ENCODE results near the gene GFRA1.

GFRA1 gene

GRCh38 chr10:116126239-116126638 lies 146.8 kb downstream of the GFRA1 start:
- no peak for DNase-seq (ENCODE audit: low read depth)

DNA sequence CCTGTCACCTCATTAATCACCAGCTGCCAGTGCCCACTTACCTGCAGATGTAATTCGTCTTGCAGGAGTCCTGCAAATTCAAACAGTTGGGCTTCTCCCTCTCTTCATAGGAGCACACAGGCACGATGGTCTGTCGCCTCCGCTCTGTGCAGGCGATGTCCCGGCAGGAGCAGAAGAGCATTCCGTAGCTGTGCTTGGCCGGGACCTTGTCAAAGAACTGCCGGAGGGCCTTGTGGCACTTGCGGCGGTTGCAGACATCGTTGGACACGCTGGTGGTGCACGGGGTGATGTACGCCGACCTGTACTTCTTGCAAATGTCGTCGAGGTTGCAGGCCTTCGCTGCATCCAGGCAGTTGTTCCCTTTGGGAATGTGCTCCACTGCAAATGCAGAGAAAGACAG lies 147.8 kb downstream of the GFRA1 start:
- DNase-seq (ENCODE audit: low read depth): no peak

GRCh38 chr10:116124777-116125176 lies 148.2 kb downstream of the GFRA1 start:
- DNase-seq (ENCODE audit: low read depth): no peak

GRCh38 chr10:116122664-116123063 lies 150.3 kb downstream of the GFRA1 start:
- no peak for DNase-seq (ENCODE audit: low read depth)

DNA sequence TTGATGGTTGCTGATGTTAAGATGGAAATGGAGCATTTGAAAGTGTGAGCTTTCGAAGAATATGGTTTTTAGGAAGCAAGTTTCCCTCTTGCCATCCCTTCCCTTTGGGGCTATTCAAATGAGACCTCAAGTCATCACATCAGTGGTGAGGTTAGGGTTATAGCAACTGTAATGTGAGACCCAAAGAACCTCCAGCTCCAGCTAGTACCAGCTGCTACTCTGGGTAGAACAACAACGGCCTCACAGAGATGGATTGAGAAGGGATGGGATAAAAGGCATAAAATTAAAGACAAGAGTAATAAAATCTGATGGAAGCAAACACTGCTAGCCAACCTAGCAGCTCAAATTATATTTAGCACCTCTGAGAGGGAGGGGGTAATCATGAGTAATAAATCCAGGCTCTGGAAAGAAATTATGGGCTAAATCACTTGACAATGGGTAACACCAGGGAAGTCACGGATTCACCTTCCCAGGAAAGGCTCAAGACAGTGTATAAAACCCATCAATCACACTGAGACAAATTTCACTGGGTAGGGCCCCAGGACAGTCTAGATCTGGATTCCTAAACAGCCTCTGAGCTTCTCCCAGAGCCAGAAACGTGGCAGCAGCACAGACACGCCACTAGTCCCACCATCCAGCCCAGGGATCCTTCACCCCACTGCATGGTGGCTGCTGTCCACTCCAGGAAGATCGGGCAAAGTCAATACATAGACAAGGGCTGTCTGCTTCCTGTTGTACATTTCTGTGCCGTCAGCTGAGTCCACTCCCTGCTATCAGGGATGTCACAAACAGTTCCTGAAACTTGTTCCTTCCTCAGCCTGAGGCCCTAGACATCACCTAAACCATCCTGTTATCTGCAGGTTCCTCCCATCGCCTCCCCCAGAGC lies 151.1 kb downstream of the GFRA1 start:
- DNase-seq (ENCODE audit: low read depth): no peak

- no peak for DNase-seq (ENCODE audit: low read depth)
Measured at GRCh38 chr10:116120688-116121455, 152.1 kb downstream of the GFRA1 start.

GRCh38 chr10:116118847-116119246 lies 154.2 kb downstream of the GFRA1 start:
- no peak for DNase-seq (ENCODE audit: low read depth)

DNA sequence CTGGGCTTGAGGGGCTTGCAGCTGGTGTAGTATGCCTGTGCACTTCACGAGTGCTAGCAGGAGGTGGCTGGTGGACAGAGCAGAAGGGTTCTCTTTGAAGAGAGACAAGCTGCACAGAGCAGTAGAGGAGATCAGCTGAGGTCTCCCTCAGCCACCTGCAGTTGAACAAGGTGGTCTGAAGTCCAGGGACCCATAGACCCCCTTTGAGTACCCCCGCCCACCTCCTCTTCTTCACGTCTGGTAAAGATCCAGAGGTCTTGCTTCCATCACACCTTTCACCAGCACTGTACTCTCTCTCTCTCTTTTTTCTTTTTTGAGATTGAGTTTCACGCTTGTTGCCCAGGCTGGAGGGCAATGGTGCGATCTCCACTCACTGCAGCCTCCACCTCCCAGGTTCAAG lies 157.2 kb downstream of the GFRA1 start:
- no peak for DNase-seq (ENCODE audit: low read depth)

DNA sequence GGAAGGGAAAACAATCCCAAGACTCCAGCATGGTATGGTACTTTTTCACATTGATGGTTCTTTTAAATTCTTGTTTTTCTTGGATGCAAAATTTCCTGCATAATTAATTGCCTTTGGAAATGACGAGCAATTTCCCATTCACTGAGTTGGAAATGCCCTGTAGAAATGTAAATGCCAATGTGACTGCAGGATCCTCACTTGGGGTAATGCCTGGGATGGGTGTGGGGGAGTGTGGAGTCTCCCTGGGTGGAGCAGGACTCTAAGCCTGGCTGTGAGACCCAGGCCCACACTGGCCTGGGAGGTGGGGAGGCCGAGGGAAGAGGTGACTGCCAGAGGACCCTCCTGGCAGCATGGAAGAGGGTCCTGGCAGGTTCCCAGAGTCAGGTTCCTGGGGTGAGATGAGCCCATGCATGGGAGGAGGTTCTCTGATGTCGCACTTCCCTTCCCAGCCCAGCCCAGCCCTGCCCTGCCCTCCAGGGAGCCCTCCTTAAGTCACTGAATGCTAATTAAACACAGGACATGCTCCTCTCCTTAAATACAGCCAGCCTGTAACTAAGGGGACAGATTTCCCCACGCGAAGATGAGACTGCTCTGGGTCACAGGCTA lies 157.9 kb downstream of the GFRA1 start:
- DNase-seq (ENCODE audit: low read depth): no peak

- peak; percentile 12 for DNase-seq (ENCODE audit: low read depth)
Measured at GRCh38 chr10:116113721-116114501, 159.1 kb downstream of the GFRA1 start.

GRCh38 chr10:116112232-116113231 lies 160.5 kb downstream of the GFRA1 start:
- DNase-seq (ENCODE audit: low read depth): no peak

DNA sequence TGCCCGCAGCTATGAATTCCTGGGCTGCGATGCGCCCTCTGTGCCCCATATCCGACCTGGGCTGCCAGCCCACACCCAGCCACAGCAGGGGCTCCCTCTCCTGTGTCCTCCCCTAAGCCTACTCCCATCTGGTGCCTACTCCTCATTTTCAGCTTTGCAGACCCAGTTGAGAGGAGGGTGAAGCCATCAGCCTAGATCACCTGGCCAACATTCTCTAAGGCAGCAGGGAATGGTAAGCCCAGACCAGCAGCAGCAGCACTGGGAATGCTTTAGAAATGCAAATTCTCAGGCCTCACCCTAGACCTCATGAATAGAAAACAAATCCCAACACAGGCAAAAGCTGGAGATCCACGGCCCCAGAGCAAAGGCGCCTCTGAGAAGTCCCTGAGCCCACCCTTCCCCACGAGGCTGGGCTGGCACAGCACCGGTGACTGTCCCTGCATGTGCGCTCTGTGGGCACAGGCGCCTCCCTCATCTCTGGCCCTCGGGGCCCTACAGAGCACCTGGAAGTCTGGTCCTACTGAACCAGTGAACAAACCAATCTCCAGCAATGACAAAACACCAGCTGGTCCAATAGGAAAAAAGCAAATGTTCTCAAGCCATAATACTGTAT lies 161.4 kb downstream of the GFRA1 start:
- DNase-seq (ENCODE audit: low read depth): no peak

DNA sequence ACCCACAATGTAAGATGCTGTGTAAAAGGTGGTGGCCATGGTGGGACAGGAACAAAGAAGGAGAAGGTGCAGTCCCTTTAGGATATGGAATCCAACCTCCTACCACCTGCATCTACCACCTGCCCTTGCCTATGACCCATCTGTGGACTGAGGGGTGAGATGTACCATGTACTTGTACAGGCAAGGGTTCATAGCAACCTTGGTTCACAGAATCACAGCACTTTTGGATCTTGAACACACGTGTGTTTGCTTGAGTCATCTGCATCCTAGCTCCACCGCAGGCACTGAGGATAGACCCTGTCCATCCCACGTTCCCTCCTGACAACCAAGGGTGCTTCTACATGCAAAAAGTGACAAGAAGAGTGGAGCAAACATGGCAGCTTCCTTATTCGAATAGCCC lies 162.3 kb downstream of the GFRA1 start:
- no peak for DNase-seq (ENCODE audit: low read depth)

DNA sequence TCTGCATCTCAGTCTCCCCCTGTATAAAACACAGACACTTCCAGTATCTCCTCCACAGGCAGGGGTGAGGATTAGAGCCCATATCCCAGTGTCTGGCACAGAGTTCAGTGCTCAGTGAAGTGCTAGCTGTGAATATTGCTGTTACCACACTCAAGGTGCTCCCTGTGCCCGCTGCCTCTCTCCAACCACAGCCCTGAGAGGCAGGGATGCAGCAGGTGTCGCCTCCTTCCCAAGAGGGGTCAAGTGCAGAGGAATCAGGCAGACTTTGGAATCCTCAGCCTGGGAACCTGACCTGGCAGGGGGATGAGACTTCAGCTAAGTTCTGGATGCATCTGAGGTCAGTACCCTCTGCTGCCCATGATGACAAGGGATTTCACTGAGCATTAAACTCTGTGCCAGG lies 163.1 kb downstream of the GFRA1 start:
- no peak for DNase-seq (ENCODE audit: low read depth)

DNA sequence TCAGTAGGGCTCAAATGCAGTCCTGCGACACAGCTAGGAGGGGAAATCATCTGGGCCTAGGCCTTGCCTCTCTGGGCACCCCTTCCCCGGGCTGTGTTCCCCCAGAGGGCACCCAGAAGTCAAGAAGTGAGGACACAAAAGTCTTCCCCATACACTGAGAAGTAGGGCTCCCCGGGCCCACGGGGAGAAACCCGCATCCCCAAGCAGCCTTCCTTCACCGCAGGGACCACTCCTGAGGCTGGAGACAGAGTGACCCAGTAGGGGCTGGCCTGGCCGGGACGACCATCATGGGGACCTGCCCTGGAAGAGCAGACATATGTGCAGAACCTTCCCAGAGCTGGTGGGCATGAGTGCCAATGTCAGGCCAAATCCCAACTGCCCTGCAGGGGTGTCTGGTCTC lies 163.5 kb downstream of the GFRA1 start:
- DNase-seq (ENCODE audit: low read depth): no peak

GRCh38 chr10:116108095-116108494 lies 164.9 kb downstream of the GFRA1 start:
- DNase-seq (ENCODE audit: low read depth): no peak

DNA sequence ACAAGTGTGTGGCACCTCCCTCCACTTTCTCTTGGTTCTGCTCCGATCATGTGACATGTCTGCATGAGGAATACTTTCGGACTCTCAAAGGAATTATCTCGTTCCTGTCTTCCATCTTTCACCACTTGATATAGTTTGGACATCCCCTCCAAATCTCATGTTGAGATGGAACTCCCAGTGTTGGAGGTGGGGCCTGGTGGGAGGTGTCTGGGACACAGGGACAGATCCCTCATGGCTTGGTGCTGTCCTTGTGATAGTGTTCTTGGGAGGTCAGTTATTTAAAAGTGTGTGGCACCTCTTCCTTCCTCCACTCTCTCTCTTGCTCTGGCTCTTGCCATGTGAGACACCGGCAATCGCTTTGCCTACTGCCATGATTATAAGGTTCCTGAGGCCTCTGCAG lies 166.4 kb downstream of the GFRA1 start:
- no peak for DNase-seq (ENCODE audit: low read depth)

- DNase-seq (ENCODE audit: low read depth): no peak
Measured at GRCh38 chr10:116105264-116105663, 167.7 kb downstream of the GFRA1 start.

GRCh38 chr10:116104210-116104932 lies 168.6 kb downstream of the GFRA1 start:
- DNase-seq (ENCODE audit: low read depth): no peak

DNA sequence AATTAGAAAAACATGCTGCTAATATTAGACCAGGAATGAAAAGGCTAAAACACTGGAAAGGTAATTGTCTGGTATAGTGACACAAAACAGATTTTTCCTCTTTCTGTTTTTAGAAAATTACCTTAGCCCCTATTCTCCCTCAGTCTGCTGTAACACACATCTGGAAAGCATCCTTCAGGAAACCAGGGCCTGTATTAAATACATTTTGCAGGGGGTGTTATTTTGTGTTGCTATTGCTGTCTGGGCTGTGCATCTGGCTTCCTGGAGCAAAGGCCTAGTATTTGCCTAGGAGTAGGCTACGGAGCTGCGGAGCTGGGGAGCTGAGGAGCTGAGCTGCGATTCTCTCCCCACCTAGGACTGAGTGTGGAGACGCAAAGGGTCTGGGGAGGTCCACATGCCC lies 169.3 kb downstream of the GFRA1 start:
- DNase-seq (ENCODE audit: low read depth): no peak
